SIG-M5 treated with dmso at 0.1 percent for 504 hours (cell line): ENCODE measurements around the gene NFIC.
A peak's percentile ranks its signal among the peaks of the same experiment; 100 is the strongest.
"Not testable (repeated sequence)": the region's sequence is repeated elsewhere in the genome, so short reads cannot be mapped to it uniquely, and the experiment has no call there.

Experiments used
- DNase-seq: peaks from one replicate; lab custom pipeline; 2025; ENCODE audit not compliant: unreplicated experiment; lab: John Stamatoyannopoulos, UW

Gene NFIC

GRCh38 chr19:3365836-3366752, at the start of gene NFIC:
Gene NFIC, plus strand, starts transcription at chr19:3366583. Its CDS starts 54 bp downstream, at chr19:3366637.
- DNase-seq: peak; percentile 80

- DNase-seq: no peak
Observed at GRCh38 chr19:3316659-3317207, 49.6 kb upstream of the NFIC start.

GRCh38 chr19:3319643-3320353, 46.6 kb upstream of the NFIC start:
- no peak for DNase-seq

- DNase-seq: no peak
Observed at GRCh38 chr19:3320354-3320670, 46.1 kb upstream of the NFIC start.

GRCh38 chr19:3320853-3321252, 45.5 kb upstream of the NFIC start:
- no peak for DNase-seq

GRCh38 chr19:3321696-3322095, 44.7 kb upstream of the NFIC start:
- DNase-seq: no peak

- no peak for DNase-seq
Observed at GRCh38 chr19:3322199-3322978, 44.0 kb upstream of the NFIC start.

GRCh38 chr19:3323026-3323425, 43.4 kb upstream of the NFIC start:
- no peak for DNase-seq

GRCh38 chr19:3323658-3324057, 42.7 kb upstream of the NFIC start:
- DNase-seq: no peak

GRCh38 chr19:3324405-3324856, 42.0 kb upstream of the NFIC start:
- no peak for DNase-seq

- DNase-seq: no peak
Observed at GRCh38 chr19:3325451-3325850, 40.9 kb upstream of the NFIC start.

- DNase-seq: no peak
Observed at GRCh38 chr19:3328743-3329142, 37.6 kb upstream of the NFIC start.

- no peak for DNase-seq
Observed at GRCh38 chr19:3330047-3330446, 36.3 kb upstream of the NFIC start.

- DNase-seq: not testable (repeated sequence)
Observed at GRCh38 chr19:3332232-3332631, 34.2 kb upstream of the NFIC start.

GRCh38 chr19:3333020-3333583, 33.3 kb upstream of the NFIC start:
- no peak for DNase-seq

- DNase-seq: no peak
Observed at GRCh38 chr19:3333662-3334061, 32.7 kb upstream of the NFIC start.

GRCh38 chr19:3334749-3335430, 31.5 kb upstream of the NFIC start:
- not testable (repeated sequence) for DNase-seq

- no peak for DNase-seq
Observed at GRCh38 chr19:3335431-3336350, 30.7 kb upstream of the NFIC start.

GRCh38 chr19:3336351-3336679, 30.1 kb upstream of the NFIC start:
- no peak for DNase-seq
